ENCODE results near the gene CTU2.

CTU2 gene

GRCh38 chr16:88749358-88749757 is 43.1 kb downstream of the CTU2 start:
- DNase-seq = no peak
- H3K4me3 ChIP-seq (ENCODE audit: low read depth, low read length) = no peak overlapping the region
- no peaks in the 10 kb centered on the region for H3K36me3 ChIP-seq
- H3K27me3 ChIP-seq = no peaks in the 10 kb centered on the region
- TF ChIP-seq CTCF (IDR thresholded peaks at IDR 0.05; ENCODE audit: low read depth, low read length) = no peak
- no peaks in the 10 kb centered on the region for H3K9me3 ChIP-seq
- H3K4me1 ChIP-seq = no peaks in the 10 kb centered on the region

DNA sequence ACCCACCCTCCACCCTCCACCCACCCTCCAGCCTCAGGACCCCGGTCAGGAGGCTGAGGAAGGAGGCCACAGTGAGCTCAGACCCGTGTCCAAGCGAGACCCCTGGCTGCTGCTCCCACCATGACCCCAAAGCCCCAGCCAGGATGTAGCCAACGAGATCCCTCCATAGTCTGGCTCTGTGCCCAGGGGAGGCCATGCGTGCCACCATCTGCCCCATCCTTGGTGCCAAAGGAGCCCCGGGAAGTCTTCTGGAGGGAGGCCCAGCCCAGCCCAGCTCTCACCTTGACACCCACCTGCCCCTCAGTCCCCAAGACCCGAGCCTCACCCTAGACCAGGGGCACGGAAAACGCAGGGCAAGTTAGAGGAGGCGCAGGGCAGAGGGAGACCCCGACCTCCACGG is 44.6 kb downstream of the CTU2 start:
- Histone ChIP-seq H3K27me3 (no peaks in the 10 kb centered on the region), H3K4me3 (ENCODE audit: low read depth, low read length) (no peak overlapping the region), H3K4me1 (no peaks in the 10 kb centered on the region; the same call in 1 of the 2 replicates), H3K36me3 (no peaks in the 10 kb centered on the region), H3K9me3 (no peaks in the 10 kb centered on the region)
- no peak for TF ChIP-seq CTCF (IDR thresholded peaks at IDR 0.05; ENCODE audit: low read depth, low read length)
- no peak for DNase-seq

DNA sequence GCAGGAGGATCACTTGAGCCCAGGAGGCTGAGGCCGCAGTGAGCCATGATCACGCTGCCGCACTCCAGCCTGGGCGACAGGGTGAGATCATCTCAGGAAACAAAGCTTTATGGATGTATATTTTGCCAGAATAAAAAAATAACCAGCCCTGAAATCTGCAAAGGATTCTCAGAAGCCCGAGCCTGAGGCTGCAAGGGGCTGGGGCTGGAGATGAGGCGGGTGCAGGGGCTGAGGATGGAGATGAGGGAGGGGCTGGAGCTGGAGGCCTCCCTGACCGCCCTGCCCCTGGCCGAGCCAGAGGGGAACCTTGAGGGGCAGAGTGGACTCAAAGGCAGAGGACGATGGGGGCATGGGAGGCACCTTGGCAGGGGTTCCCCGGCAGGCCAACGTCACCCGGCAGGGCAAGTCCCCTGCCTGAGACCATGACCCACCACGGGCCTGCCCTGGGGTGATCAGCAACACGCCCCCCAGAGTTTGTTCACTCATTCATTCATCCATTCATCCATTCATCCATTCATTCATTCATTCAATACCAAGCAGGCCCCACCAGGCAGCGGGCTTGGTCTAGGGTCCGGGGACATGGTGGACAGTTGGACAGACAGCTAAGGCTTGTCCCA is 46.2 kb downstream of the CTU2 start:
- Histone ChIP-seq H3K4me3 (ENCODE audit: low read depth, low read length) (no peak overlapping the region), H3K27me3 (no peaks in the 10 kb centered on the region), H3K4me1 (no peaks in the 10 kb centered on the region; the same call in 1 of the 2 replicates), H3K36me3 (no peaks in the 10 kb centered on the region), H3K9me3 (no peaks in the 10 kb centered on the region)
- TF ChIP-seq CTCF (IDR thresholded peaks at IDR 0.05; ENCODE audit: low read depth, low read length) = no peak
- no peak for DNase-seq

DNA sequence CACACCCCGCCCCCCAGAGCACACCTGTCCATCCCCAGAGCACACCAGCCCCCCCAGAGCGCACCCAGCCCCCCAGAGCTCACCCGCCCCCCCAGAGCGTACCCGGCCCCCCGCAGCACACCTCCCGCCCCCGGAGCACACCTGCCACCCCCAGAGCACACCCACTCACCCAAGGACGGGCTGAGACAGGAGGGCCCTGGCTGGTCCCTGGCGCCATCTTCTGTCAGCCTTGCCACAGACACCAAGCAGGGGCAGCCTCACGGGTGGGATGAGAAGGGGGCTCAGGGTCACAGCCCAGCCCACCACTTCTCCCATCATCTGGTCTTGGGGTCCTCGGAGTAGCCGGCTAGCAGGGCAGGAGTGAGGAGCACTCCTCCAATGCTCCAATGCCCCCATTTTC is 46.9 kb downstream of the CTU2 start:
- Histone ChIP-seq H3K27me3 (no peaks in the 10 kb centered on the region), H3K9me3 (no peaks in the 10 kb centered on the region), H3K36me3 (no peaks in the 10 kb centered on the region), H3K4me1 (no peaks in the 10 kb centered on the region; the same call in 1 of the 2 replicates), H3K4me3 (ENCODE audit: low read depth, low read length) (no peak overlapping the region)
- peak; percentile 9; the same call in 1 of the 2 replicates for TF ChIP-seq CTCF (IDR thresholded peaks at IDR 0.05; ENCODE audit: low read depth, low read length)
- no peak for DNase-seq

- Histone ChIP-seq H3K4me3 (ENCODE audit: low read depth, low read length) (no peak overlapping the region), H3K27me3 (no peaks in the 10 kb centered on the region), H3K9me3 (no peaks in the 10 kb centered on the region), H3K4me1 (no peaks in the 10 kb centered on the region; the same call in 1 of the 2 replicates), H3K36me3 (no peaks in the 10 kb centered on the region)
- DNase-seq = no peak
- TF ChIP-seq CTCF (IDR thresholded peaks at IDR 0.05; ENCODE audit: low read depth, low read length) = 0 out of 2 replicates have a peak, but pooled peaks have one; percentile 0
These were observed 47.3 kb downstream of the CTU2 start for GRCh38 chr16:88753602-88754001.

DNA sequence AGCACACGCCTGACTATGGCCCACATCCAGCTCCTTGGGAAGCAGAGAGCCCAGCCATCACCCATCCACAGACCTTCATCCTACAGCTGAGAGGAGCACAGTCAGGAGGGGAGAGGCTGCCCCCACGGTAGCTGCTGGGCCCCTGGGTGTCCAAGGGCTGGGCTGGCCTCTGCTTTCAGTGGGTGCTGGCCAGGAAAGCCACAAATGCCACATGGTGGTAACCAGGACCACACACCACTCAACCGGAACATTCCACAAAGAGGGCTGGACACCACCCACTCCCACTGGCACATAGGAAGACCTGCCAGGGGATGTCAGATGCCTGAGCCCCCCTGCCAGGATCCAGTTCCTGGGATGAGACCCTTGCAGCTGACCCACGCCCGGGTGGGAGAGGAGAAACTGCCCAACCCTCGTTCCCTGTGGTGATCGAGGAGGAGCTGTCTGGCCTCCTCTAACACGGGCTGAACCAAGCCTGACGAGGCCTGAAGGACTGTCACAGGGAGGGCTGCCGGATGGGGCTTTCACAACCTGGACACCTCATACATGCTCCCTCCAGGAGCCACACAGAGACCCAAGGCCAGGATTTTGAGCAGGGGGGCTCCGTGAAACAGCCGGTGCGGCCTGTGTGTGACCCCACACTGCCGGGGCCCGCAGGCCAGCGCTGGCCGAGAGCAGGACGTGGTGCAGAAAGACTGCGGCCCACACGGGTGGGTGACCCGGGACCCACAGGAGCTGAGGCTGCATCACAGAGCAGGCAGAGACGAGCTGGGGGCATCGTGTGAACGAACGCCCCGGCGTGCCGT is 48.0 kb downstream of the CTU2 start:
- no peak for DNase-seq
- H3K4me1 ChIP-seq = no peaks in the 10 kb centered on the region; the same call in 1 of the 2 replicates
- no peaks in the 10 kb centered on the region for H3K9me3 ChIP-seq
- H3K4me3 ChIP-seq (ENCODE audit: low read depth, low read length) = no peak overlapping the region
- no peak for TF ChIP-seq CTCF (IDR thresholded peaks at IDR 0.05; ENCODE audit: low read depth, low read length)
- no peaks in the 10 kb centered on the region for H3K27me3 ChIP-seq
- H3K36me3 ChIP-seq = no peaks in the 10 kb centered on the region

All from BE2C (cell line).